BLaER1 (cell line): ENCODE data around the gene ADCK1.
"Not testable (repeated sequence)": the region's sequence is repeated elsewhere in the genome, so short reads cannot be mapped to it uniquely, and the experiment has no call there.

Source experiments
- H3K27ac ChIP-seq: shearing (Covaris generic); formaldehyde crosslinking; 2 replicates; pipeline ENCODE4 v1.8.1; 2022
- H3K27me3 ChIP-seq: shearing (Covaris generic); formaldehyde crosslinking; 2 replicates; pipeline ENCODE4 v1.8.1; 2022
- H3K36me3 ChIP-seq: shearing (Covaris generic); formaldehyde crosslinking; 2 replicates; pipeline ENCODE4 v1.8.1; 2022
- H3K4me1 ChIP-seq: shearing (Covaris generic); formaldehyde crosslinking; 2 replicates; pipeline ENCODE4 v1.8.1; 2022
- H3K4me2 ChIP-seq: shearing (Covaris generic); formaldehyde crosslinking; 2 replicates; pipeline ENCODE4 v1.8.1; 2022
- H3K4me3 ChIP-seq: shearing (Covaris generic); formaldehyde crosslinking; 2 replicates; pipeline ENCODE4 v1.8.1; 2022
- H3K9ac ChIP-seq: shearing (Covaris generic); formaldehyde crosslinking; 2 replicates; pipeline ENCODE4 v1.8.1; 2022
- H3K9me3 ChIP-seq: shearing (Covaris generic); formaldehyde crosslinking; 2 replicates; pipeline ENCODE4 v1.8.1; 2022
- H4K20me1 ChIP-seq: shearing (Covaris generic); formaldehyde crosslinking; 2 replicates; pipeline ENCODE4 v1.8.1; 2022
- Cebpa-rat ChIP-seq: shearing (Covaris generic); IDR thresholded peaks from 2 replicates; pipeline ENCODE4 v1.8.1; 2022

ADCK1 gene

DNA sequence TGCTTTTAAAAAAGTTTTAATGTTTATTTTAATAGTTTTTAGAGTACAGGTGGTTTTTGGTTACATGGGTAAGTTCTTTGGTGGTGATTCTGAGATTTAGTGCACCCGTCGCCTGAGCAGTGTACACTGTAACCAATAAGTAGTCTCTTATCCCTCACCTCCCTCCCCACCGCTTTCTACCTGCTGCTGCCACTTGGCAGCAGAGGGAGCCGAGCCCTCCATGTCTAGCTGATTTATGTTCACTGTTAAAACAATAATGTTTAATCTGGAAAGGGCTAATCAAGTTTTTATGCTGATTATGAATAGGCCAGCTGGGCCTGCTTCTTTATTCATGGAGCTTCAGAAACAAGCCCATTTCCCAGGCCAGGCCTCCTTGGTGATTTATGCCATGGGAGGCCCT, 73.1 kb downstream of the ADCK1 start:
- Histone ChIP-seq H3K4me2 (no peak overlapping the region), H3K4me3 (no peak overlapping the region), H3K9me3 (peaks cover 11% of the 10 kb centered on the region), H3K9ac (no peak overlapping the region), H4K20me1 (no peaks in the 10 kb centered on the region), H3K27me3 (no peaks in the 10 kb centered on the region), H3K36me3 (0 out of 2 replicates have a peak, but pooled peaks cover 8% of the 10 kb centered on the region), H3K27ac (no peak overlapping the region), H3K4me1 (peaks cover 13% of the 10 kb centered on the region)
- no peak for TF ChIP-seq Cebpa-rat

DNA sequence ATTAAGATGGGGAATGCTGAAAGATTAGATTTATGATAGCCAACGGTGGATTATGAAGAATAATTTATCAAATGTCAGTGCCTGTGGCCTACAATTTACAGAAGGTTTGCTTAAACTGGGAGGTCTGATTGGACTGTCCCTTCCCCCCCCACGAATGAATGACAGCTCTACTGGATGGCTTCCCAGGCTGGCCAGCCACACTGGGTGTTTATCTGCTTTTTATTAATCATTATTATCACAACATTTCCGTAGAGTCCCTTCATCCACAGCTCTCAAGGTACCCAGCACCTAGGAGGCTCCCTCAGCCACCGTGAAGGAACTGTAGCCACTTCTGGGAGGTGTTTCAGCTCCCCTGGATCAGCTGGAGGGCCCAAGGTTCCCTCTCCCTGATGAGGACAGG, 78.9 kb downstream of the ADCK1 start:
- H3K4me3 ChIP-seq: no peak overlapping the region
- peaks cover 27% of the 10 kb centered on the region for H3K4me1 ChIP-seq
- no peaks in the 10 kb centered on the region for H3K36me3 ChIP-seq
- H3K9me3 ChIP-seq: peaks cover 4% of the 10 kb centered on the region; the same call in 1 of the 2 replicates
- H3K4me2 ChIP-seq: no peak overlapping the region
- H4K20me1 ChIP-seq: no peaks in the 10 kb centered on the region
- no peak for TF ChIP-seq Cebpa-rat
- H3K27me3 ChIP-seq: no peaks in the 10 kb centered on the region
- H3K9ac ChIP-seq: no peak overlapping the region
- no peak overlapping the region for H3K27ac ChIP-seq

DNA sequence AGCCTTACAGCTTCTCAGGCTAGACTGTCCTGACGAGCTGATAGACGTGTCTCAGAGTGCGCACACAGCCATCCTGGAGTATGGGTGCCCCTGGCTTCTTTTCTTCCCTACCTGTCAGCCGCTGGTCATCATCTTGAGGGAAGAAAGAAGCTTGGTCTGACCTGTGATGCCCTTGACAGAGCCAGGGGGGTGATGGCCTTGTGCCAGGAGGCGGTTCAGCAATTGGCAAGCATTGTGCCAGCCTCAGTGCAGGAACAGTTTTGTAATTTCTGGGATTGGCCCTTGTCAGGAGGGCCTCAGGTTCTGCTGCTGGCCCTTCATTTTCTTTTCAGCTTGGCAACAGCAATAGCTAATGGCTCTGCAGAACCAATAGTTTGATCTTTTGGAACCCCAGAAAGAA, 80.1 kb downstream of the ADCK1 start:
- no peak overlapping the region for H3K4me3 ChIP-seq
- no peak overlapping the region for H3K4me2 ChIP-seq
- H3K27me3 ChIP-seq: no peaks in the 10 kb centered on the region
- no peaks in the 10 kb centered on the region for H4K20me1 ChIP-seq
- H3K9ac ChIP-seq: no peak overlapping the region
- TF ChIP-seq Cebpa-rat: no peak
- H3K4me1 ChIP-seq: peaks cover 39% of the 10 kb centered on the region
- no peaks in the 10 kb centered on the region for H3K36me3 ChIP-seq
- no peak overlapping the region for H3K27ac ChIP-seq
- H3K9me3 ChIP-seq: no peaks in the 10 kb centered on the region

DNA sequence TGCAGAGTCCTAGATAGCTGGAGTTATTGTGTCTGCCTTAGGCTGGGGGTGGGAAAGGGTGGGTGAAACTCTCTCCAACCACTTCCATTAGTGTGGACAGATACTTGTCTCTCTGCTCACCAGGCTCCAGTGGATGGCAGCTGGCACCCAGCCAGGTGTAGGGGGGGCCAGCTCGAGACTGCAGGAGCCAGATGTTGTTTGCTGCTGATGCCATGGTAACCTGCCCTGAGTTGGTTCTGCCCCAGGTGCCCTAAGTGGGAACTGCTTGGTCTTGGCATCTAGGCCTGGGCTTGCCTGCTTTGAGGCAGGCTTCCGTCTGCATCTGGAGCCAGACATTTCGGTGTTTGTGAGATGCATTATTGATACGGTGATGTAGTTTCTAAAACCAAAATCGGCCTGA, 82.2 kb downstream of the ADCK1 start:
- peaks cover 39% of the 10 kb centered on the region for H3K4me1 ChIP-seq
- peak overlapping the region; percentile 66; the same call in 1 of the 2 replicates for H3K9ac ChIP-seq
- H3K27me3 ChIP-seq: no peaks in the 10 kb centered on the region
- TF ChIP-seq Cebpa-rat: no peak
- 0 out of 2 replicates have a peak overlapping the region, but pooled peaks have one; percentile 14 for H3K4me3 ChIP-seq
- peak overlapping the region; percentile 75 for H3K27ac ChIP-seq
- peaks cover 2% of the 10 kb centered on the region; the same call in 1 of the 2 replicates for H3K36me3 ChIP-seq
- H3K4me2 ChIP-seq: peak overlapping the region; percentile 92
- H4K20me1 ChIP-seq: no peaks in the 10 kb centered on the region
- no peaks in the 10 kb centered on the region for H3K9me3 ChIP-seq

DNA sequence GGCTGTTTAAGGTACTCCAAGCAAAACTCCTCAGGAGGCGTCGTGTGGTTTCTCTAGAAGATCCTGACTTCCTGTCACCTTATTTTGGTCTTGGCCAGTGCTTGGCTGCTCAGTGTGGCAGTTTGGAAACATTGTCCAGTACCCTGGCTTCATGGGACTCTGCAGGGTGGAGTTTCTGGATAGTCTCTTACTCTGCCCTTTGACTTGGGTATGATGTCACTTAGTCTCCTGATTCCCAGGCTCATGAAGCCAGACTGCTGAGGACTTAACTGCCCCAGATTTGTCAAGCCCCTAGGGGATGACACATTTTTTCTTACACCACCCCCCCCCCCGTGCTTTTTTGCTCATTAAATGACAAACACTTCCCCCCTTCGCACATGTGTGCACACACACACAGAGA, 82.7 kb downstream of the ADCK1 start:
- Histone ChIP-seq H3K4me2 (peak overlapping the region; percentile 92), H3K27me3 (no peaks in the 10 kb centered on the region), H3K9me3 (no peaks in the 10 kb centered on the region; the same call in 1 of the 2 replicates), H3K4me1 (peaks cover 39% of the 10 kb centered on the region), H3K4me3 (0 out of 2 replicates have a peak overlapping the region, but pooled peaks have one; percentile 14), H3K36me3 (peaks cover 7% of the 10 kb centered on the region), H3K9ac (peak overlapping the region; percentile 66), H4K20me1 (no peaks in the 10 kb centered on the region), H3K27ac (peak overlapping the region; percentile 75)
- no peak for TF ChIP-seq Cebpa-rat

DNA sequence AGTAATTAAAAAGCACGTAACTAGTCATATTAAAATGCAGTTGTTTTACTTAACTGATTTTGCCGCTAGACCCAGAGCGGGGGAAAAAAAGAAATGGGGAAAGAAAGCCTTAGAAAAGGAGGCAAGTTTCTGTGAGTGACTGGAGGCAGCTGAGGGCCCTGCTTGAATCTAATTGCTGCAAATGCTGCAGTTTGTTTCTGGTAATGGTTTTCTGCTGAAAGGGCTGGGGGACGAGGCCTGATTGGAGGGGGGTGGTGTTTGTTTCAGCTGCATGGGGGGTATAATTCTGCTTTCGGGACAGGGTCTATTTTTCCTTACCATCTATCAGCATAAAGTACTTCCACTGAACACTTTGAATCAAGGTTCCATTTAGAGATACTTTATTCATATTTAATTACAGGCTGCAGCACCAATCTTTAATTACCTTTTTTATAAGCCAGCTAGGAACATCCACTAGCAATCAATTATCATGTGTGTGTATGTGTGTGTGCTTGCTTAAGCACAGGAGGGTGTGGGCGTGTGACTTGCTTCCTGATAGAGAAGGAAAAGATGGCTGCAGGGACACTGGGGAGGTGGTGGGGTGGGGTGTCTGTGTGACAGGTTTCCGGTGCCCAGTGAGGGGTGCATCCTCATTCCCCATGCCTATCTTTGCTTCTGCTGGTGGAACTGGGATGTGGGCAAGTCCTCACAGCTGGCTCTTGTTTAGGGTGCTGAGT, 83.4 kb downstream of the ADCK1 start:
- peak overlapping the region; percentile 75 for H3K27ac ChIP-seq

DNA sequence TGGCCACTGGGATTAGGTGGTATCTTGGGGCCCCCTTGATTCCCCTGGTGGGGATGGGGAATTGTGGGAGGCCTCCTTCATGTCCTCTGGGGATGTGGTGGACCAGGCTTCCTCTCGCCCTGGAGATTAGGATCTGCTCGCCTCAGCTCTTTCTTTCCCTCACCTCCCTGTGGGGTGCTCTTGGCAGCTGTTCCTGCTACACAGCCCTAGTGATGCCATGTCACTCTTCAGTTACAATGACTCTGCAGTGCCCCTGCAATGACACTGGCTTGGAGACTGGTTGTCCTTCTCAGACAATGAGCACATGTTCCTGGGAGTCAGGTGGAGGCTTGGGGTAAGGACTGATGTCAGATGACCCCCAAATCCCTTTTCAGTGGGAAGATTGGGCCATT, 83.9 kb downstream of the ADCK1 start:
- Histone ChIP-seq H3K9me3 (peaks cover 12% of the 10 kb centered on the region), H3K27ac (peak overlapping the region; percentile 75), H3K4me2 (peak overlapping the region; percentile 92), H4K20me1 (no peaks in the 10 kb centered on the region), H3K4me1 (peaks cover 39% of the 10 kb centered on the region), H3K4me3 (no peak overlapping the region), H3K27me3 (no peaks in the 10 kb centered on the region), H3K9ac (peak overlapping the region; percentile 7; the same call in 1 of the 2 replicates), H3K36me3 (peaks cover 19% of the 10 kb centered on the region)
- TF ChIP-seq Cebpa-rat: no peak

More for the DNA sequence above, 83.4 kb downstream of the ADCK1 start:
- H3K36me3 ChIP-seq: peaks cover 14% of the 10 kb centered on the region
- no peak overlapping the region for H3K4me3 ChIP-seq
- H3K27me3 ChIP-seq: no peaks in the 10 kb centered on the region
- peaks cover 39% of the 10 kb centered on the region for H3K4me1 ChIP-seq
- peak overlapping the region; percentile 66 for H3K9ac ChIP-seq
- no peaks in the 10 kb centered on the region for H4K20me1 ChIP-seq
- peak overlapping the region; percentile 92 for H3K4me2 ChIP-seq
- TF ChIP-seq Cebpa-rat: no peak
- H3K9me3 ChIP-seq: peaks cover 6% of the 10 kb centered on the region

DNA sequence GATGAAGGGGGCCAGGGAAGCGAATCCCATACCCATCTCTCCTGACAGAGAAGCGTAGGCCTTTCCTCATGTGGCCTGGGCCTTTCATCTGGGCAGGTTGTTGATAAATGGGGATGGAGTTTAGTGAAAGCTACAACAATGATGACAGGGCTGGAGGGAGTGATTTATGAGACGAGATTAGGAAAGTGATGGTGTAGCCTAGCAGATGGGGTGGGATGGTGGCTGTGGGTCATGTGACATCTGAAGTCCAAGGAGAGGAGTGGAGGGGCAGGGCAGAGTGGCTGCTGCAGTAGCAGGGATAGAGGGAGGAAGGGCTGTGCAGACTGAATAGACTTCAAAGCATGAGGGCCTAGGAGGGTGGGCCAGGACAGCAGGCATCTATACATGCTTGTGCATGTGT, 85.5 kb downstream of the ADCK1 start:
- Histone ChIP-seq H3K9me3 (peaks cover 18% of the 10 kb centered on the region), H3K4me1 (peaks cover 39% of the 10 kb centered on the region), H3K27me3 (no peaks in the 10 kb centered on the region), H4K20me1 (no peaks in the 10 kb centered on the region), H3K4me3 (no peak overlapping the region), H3K36me3 (peaks cover 26% of the 10 kb centered on the region), H3K9ac (no peak overlapping the region), H3K27ac (no peak overlapping the region), H3K4me2 (no peak overlapping the region)
- no peak for TF ChIP-seq Cebpa-rat

DNA sequence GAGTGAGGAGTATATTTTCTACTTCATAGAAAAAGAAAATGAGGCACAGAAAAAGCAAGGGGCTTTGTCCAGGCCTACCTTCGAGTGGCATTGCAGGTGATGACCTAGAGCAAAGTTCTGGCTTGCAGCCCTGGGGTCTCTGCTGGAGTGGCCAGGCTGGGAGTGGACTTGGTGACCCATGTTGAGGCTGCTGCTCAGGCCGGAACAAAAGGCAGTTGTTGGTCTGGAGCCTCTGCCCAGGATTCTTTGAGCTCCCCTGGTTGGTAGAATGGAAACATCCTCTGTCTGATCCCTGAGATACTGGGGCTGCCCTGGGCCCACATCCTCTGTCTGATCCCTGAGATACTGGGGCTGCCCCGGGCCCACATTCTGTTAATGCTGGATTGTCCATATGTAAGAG, 86.1 kb downstream of the ADCK1 start:
- Histone ChIP-seq H3K4me2 (no peak overlapping the region), H3K4me1 (peaks cover 39% of the 10 kb centered on the region), H3K9me3 (peaks cover 18% of the 10 kb centered on the region), H3K36me3 (peaks cover 26% of the 10 kb centered on the region), H3K27ac (no peak overlapping the region), H3K9ac (no peak overlapping the region), H4K20me1 (no peaks in the 10 kb centered on the region), H3K4me3 (no peak overlapping the region), H3K27me3 (no peaks in the 10 kb centered on the region)
- no peak for TF ChIP-seq Cebpa-rat

DNA sequence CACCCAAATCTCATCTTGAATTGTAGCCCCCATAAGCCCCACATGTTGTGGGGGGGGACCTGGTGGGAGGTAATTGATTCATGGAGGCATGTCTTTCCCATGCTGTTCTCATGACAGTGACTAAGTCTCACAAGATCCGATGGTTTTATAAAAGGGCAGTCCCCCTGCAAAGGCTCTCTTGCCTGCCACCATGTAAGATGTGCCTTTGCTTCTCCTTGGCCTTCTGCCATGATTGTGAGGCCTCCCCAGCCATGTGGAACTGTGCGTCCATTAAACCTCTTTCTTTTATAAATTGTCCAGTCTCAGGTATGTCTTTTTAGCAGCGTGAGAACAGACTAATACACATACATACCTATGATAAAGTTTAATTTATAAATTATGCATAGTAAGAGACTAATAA, 89.0 kb downstream of the ADCK1 start:
- H3K4me3 ChIP-seq, H3K9ac ChIP-seq, H3K4me2 ChIP-seq, H4K20me1 ChIP-seq, H3K27me3 ChIP-seq, H3K27ac ChIP-seq: not testable (repeated sequence)
- Histone ChIP-seq H3K9me3 (peaks cover 18% of the 10 kb centered on the region), H3K4me1 (peaks cover 10% of the 10 kb centered on the region), H3K36me3 (peaks cover 26% of the 10 kb centered on the region)
